ENCODE data around the gene BMPR1B.

- TF ChIP-seq CTCF (IDR thresholded peaks at IDR 0.05) (no peak), POLR2A (IDR thresholded peaks at IDR 0.05) (no peak)
Observed at GRCh38 chr4:94889946-94890345, 132.2 kb downstream of the BMPR1B start.

Measured in ovary (tissue), 3 donors.